ENCODE results near the gene OR2D2. TPM values are rescaled to one million over a fixed set of nuclear protein-coding genes. Genes with fewer than 3 reads are reported as not detected.

OR2D2 gene
- total and polyA plus RNA-seq, 2 experiments from 2014 or later: 0.24 TPM

Other genes starting within 250 kb of the OR2D2 start
- gene DCHS1, start 236.7 kb downstream of the OR2D2 start, total RNA-seq (2014; rRNA removed; shearing (Covaris generic)): 16.5 and 20.7 TPM in 2 replicates
- gene DCHS1, start 236.7 kb downstream of the OR2D2 start, polyA plus RNA-seq (2016; fragmentation: Nextera tagmentation; extraction: Ambion mirVana): 1.9 and 2.3 TPM in 2 replicates
- 26.7 and 53.8 TPM in 2 replicates for gene MRPL17, start 209.2 kb downstream of the OR2D2 start, total RNA-seq (2014; rRNA removed; shearing (Covaris generic))
- 81.8 and 85.5 TPM in 2 replicates for gene MRPL17, start 209.2 kb downstream of the OR2D2 start, polyA plus RNA-seq (2016; fragmentation: Nextera tagmentation; extraction: Ambion mirVana)
- 0.31 and 0.45 TPM in 2 replicates for gene OR2AG2, start 120.5 kb downstream of the OR2D2 start, total RNA-seq (2014; rRNA removed; shearing (Covaris generic))
- 0.11 and 0.26 TPM in 2 replicates for gene OR2AG2, start 120.5 kb downstream of the OR2D2 start, polyA plus RNA-seq (2016; fragmentation: Nextera tagmentation; extraction: Ambion mirVana)
- gene OR2AG1, start 109.5 kb downstream of the OR2D2 start, total RNA-seq (2014; rRNA removed; shearing (Covaris generic)): 0.04 TPM in 1 of 2 replicates, not detected in the other
- 0.07 and 0.16 TPM in 2 replicates for gene OR2AG1, start 109.5 kb downstream of the OR2D2 start, polyA plus RNA-seq (2016; fragmentation: Nextera tagmentation; extraction: Ambion mirVana)
- gene OR6A2, start 92.8 kb downstream of the OR2D2 start, total RNA-seq (2014; rRNA removed; shearing (Covaris generic)): 0.97 and 1.7 TPM in 2 replicates
- 0.06 and 0.07 TPM in 2 replicates for gene OR6A2, start 92.8 kb downstream of the OR2D2 start, polyA plus RNA-seq (2016; fragmentation: Nextera tagmentation; extraction: Ambion mirVana)
- gene OR10A5, start 46.8 kb downstream of the OR2D2 start, total RNA-seq (2014; rRNA removed; shearing (Covaris generic)): not detected in 2 replicates
- gene OR10A5, start 46.8 kb downstream of the OR2D2 start, polyA plus RNA-seq (2016; fragmentation: Nextera tagmentation; extraction: Ambion mirVana): 0.37 TPM in 1 of 2 replicates, not detected in the other
- not detected in 2 replicates for gene OR10A2, start 29.4 kb downstream of the OR2D2 start, total RNA-seq (2014; rRNA removed; shearing (Covaris generic))
- gene OR10A2, start 29.4 kb downstream of the OR2D2 start, polyA plus RNA-seq (2016; fragmentation: Nextera tagmentation; extraction: Ambion mirVana): 0.14 and 0.27 TPM in 2 replicates
- not detected in 2 replicates for gene OR10A4, start 15.9 kb downstream of the OR2D2 start, total RNA-seq (2014; rRNA removed; shearing (Covaris generic))
- 0.21 TPM in 1 of 2 replicates, not detected in the other for gene OR10A4, start 15.9 kb downstream of the OR2D2 start, polyA plus RNA-seq (2016; fragmentation: Nextera tagmentation; extraction: Ambion mirVana)
- gene OR2D3, start 28.5 kb upstream of the OR2D2 start, total RNA-seq (2014; rRNA removed; shearing (Covaris generic)): not detected in 2 replicates
- 0.21 and 0.65 TPM in 2 replicates for gene OR2D3, start 28.5 kb upstream of the OR2D2 start, polyA plus RNA-seq (2016; fragmentation: Nextera tagmentation; extraction: Ambion mirVana)
- gene ZNF215, start 33.9 kb upstream of the OR2D2 start, total RNA-seq (2014; rRNA removed; shearing (Covaris generic)): 18.8 and 20.8 TPM in 2 replicates
- 17.3 and 17.6 TPM in 2 replicates for gene ZNF215, start 33.9 kb upstream of the OR2D2 start, polyA plus RNA-seq (2016; fragmentation: Nextera tagmentation; extraction: Ambion mirVana)
- 4.3 and 6.1 TPM in 2 replicates for gene ZNF214, start 127.8 kb upstream of the OR2D2 start, total RNA-seq (2014; rRNA removed; shearing (Covaris generic))
- gene ZNF214, start 127.8 kb upstream of the OR2D2 start, polyA plus RNA-seq (2016; fragmentation: Nextera tagmentation; extraction: Ambion mirVana): 2.2 and 2.4 TPM in 2 replicates
- 0.10 TPM in 1 of 2 replicates, not detected in the other for gene NLRP14, start 128.0 kb upstream of the OR2D2 start, total RNA-seq (2014; rRNA removed; shearing (Covaris generic))
- gene NLRP14, start 128.0 kb upstream of the OR2D2 start, polyA plus RNA-seq (2016; fragmentation: Nextera tagmentation; extraction: Ambion mirVana): 0.14 TPM in 1 of 2 replicates, not detected in the other
- 0.17 TPM in 1 of 2 replicates, not detected in the other for gene RBMXL2, start 196.5 kb upstream of the OR2D2 start, total RNA-seq (2014; rRNA removed; shearing (Covaris generic))
- gene RBMXL2, start 196.5 kb upstream of the OR2D2 start, polyA plus RNA-seq (2016; fragmentation: Nextera tagmentation; extraction: Ambion mirVana): not detected in 2 replicates